Activated T-helper 2 cell treated with anti-CD3 and anti-CD28 coated beads, Interferon-gamma antibody, Interleukin-2, Interleukin-4, amounts not matched to agents 10 μg/mL and 5 μg/mL and 100 μg/mL, durations not matched to agents 14 hours and 24 hours and 36 hours (primary cell): ENCODE measurements around the gene PTTG1IP. TPM values are rescaled to one million over a fixed set of nuclear protein-coding genes. Genes with fewer than 3 reads are reported as not detected.

Source experiments
- DNase-seq: peaks from one replicate; pipeline ENCODE4 v3.0.0; 2021; ENCODE audit warnings: low spot score
- H3K27ac Mint-ChIP-seq: one replicate; pipeline ENCODE4 v1.8.0; 2021; ENCODE audit warnings: mixed read lengths
- H3K27me3 Mint-ChIP-seq: one replicate; pipeline ENCODE4 v1.8.0; 2021; ENCODE audit warnings: low read depth, mixed read lengths
- H3K36me3 Mint-ChIP-seq: one replicate; pipeline ENCODE4 v1.8.0; 2021; ENCODE audit warnings: low read depth, mixed read lengths
- H3K4me1 Mint-ChIP-seq: one replicate; pipeline ENCODE4 v1.8.0; 2021; ENCODE audit warnings: low read depth, mixed read lengths
- H3K4me3 Mint-ChIP-seq: one replicate; pipeline ENCODE4 v1.8.0; 2021; ENCODE audit warnings: low read depth, mild to moderate bottlenecking, moderate library complexity, mixed read lengths
- H3K9me3 Mint-ChIP-seq: one replicate; pipeline ENCODE4 v1.8.0; 2021; ENCODE audit warnings: mixed read lengths
- intact Hi-C: fragments of 100-400 bp; cut with micrococcal nuclease; formaldehyde crosslinking; loops from one replicate; pipeline ENCODE4 v1.15.1; 2023
- total RNA-seq: library from RNA; stranded (reverse); gene quantifications from 2 replicates; pipeline ENCODE4 v1.2.3, GENCODE V29; 2022

PTTG1IP gene
- total RNA-seq, 1 donor from 2014 or later: 48.1 TPM

DNA sequence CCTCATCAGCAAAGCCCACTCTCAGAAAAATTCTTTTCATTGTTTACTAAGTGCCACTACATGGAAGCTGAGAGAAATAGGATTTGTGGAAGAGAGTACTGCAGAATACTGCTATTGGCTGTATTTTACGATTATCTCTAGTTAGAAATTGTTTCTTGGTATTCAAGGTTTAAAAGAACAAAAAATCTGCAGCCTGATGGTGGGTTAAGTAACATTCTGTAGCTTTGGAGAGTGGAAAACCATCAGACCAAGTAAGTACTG lies 27.3 kb downstream of the PTTG1IP start:
- Mint-ChIP-seq H3K27me3 (peaks cover 9% of the 10 kb centered on the region), H3K27ac (peak overlapping the region; percentile 33), H3K9me3 (no peaks in the 10 kb centered on the region), H3K36me3 (peaks cover 23% of the 10 kb centered on the region), H3K4me3 (peak overlapping the region; percentile 45), H3K4me1 (peaks cover 13% of the 10 kb centered on the region)
- intact Hi-C loops: loop anchor here (2.0 kb wide), 1 partner anchor 23 kb away; no protein-coding TSS in a partner anchor
- no peak for DNase-seq

DNA sequence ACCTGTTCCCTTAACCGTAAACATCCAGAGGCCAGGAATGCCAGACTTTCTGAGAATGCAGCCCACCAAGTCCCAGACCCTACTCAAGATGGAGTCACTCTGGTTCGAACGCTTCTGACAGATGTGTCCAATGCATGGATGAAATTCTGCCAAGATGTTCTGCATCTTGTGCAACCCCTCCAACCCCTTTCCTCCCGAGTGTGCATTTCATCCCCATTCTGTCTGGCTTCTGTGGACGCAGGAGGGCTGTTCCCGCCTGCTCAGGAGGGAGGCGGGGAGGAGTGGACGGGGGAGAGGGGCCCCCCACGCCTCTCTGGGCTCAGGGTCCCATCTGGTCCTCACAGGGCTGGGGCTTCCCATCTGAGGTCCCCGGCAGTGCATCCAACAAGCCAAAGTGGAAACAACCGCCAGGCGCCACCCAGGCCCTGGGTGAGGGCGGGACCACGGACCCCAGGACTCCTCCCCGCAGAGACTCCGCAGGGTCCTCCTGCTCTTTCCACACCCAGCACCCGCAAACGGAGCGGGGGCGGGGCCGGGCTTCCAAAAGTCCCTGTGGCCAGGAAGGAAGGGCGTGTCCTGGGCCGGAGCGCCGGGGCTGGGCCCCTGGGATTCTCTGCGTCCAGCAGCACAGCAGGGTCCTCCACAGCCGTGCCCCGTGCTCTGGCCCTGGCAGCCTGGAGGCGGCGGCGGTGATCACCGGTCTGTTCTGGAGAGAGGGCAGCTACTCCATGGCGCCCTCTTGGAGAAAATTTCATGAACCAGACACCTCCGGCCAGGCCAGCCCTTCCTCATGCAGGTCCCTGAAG lies 27.9 kb downstream of the PTTG1IP start:
- H3K27me3 Mint-ChIP-seq: peaks cover 9% of the 10 kb centered on the region
- peak overlapping the region; percentile 45 for H3K4me3 Mint-ChIP-seq
- H3K36me3 Mint-ChIP-seq: peaks cover 18% of the 10 kb centered on the region
- H3K4me1 Mint-ChIP-seq: peaks cover 9% of the 10 kb centered on the region
- no peaks in the 10 kb centered on the region for H3K9me3 Mint-ChIP-seq
- intact Hi-C loops: loop anchor here (2.0 kb wide), 1 partner anchor 23 kb away; no protein-coding TSS in a partner anchor
- peak overlapping the region; percentile 33 for H3K27ac Mint-ChIP-seq
- DNase-seq: peak; percentile 48

DNA sequence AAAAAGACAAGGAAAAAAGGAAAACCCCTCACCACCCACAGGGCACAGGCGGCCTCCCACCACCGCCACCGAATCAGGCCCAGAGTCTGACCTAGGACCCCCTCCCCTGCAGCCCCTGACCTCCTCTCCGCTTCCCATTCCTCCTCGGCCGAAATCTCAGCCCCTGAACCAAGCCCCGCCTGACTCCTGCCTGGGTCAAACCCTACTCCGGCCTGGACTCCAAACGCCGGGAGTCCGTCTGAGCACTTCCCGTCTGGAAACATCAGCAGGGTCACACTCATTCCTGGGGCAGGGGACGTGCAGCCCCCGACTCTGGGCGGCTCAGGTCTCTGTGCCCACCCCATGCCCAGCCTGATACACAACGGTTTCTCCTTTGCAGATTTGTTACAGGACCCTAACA lies 29.2 kb downstream of the PTTG1IP start:
- Mint-ChIP-seq H3K36me3 (peaks cover 7% of the 10 kb centered on the region), H3K27ac (no peak overlapping the region), H3K27me3 (peaks cover 9% of the 10 kb centered on the region), H3K9me3 (no peaks in the 10 kb centered on the region), H3K4me1 (peaks cover 9% of the 10 kb centered on the region), H3K4me3 (no peak overlapping the region)
- intact Hi-C loops: no loop called here
- DNase-seq: no peak

DNA sequence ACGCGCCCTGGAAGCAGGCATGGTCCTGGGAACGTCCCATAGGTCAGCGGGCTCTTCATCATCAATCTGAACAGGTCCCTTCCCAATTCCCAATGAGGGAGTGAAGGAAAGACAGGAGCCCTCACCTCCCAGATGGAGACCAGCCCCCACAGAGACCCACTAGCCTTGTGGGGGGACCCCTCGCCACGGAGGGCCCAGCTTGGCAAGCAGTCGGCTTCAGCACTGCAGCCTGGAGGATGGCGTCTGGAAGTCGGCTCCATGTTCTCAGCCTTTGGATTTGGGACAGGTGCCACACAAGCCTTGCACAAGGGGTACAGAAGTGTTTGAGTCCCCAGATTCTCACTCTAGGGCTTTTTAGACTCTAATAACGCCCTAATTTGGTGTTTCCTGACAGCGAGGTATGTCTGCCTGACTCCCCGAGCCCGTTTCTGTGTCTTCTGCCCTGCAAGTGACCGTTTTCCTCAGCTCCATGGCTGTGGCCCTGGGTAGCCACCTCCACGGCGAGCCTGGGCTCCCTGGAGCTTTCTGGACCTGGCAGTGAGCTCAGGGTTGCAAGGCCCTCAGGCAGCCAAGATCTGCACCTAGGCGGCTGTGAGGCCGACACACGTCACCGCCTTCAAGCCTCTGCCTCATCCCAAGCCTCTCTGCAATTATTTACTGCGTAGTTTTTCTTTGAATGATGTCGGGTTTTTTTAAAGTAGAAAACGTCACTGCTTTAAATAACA lies 30.6 kb downstream of the PTTG1IP start:
- no peaks in the 10 kb centered on the region for H3K36me3 Mint-ChIP-seq
- intact Hi-C loops: no loop called here
- peaks cover 9% of the 10 kb centered on the region for H3K4me1 Mint-ChIP-seq
- no peaks in the 10 kb centered on the region for H3K9me3 Mint-ChIP-seq
- no peak for DNase-seq
- no peak overlapping the region for H3K4me3 Mint-ChIP-seq
- H3K27me3 Mint-ChIP-seq: peaks cover 9% of the 10 kb centered on the region
- no peak overlapping the region for H3K27ac Mint-ChIP-seq

DNA sequence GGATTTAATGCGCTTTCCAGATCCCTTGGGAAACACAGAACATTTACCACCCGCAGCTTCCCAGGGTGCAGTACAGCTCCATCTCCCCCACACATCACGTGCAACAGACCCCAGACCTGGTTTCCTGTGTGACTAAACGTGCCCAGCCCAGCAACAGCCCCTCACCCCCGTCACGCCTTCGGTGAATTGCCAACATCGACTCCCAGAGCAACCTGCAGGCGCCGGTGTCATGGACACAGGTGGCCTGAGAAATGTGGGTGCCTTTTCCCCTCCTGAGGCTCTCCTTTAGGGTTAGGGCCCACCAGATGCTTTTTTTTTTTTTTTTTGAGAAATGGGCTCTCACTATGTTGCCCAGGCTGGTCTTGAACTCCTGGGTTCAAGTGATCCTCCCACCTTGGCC lies 31.4 kb downstream of the PTTG1IP start:
- DNase-seq: no peak
- intact Hi-C loops: no loop called here
- Mint-ChIP-seq H3K27me3 (peaks cover 9% of the 10 kb centered on the region), H3K4me3 (no peak overlapping the region), H3K36me3 (no peaks in the 10 kb centered on the region), H3K9me3 (no peaks in the 10 kb centered on the region), H3K4me1 (peaks cover 9% of the 10 kb centered on the region), H3K27ac (no peak overlapping the region)

DNA sequence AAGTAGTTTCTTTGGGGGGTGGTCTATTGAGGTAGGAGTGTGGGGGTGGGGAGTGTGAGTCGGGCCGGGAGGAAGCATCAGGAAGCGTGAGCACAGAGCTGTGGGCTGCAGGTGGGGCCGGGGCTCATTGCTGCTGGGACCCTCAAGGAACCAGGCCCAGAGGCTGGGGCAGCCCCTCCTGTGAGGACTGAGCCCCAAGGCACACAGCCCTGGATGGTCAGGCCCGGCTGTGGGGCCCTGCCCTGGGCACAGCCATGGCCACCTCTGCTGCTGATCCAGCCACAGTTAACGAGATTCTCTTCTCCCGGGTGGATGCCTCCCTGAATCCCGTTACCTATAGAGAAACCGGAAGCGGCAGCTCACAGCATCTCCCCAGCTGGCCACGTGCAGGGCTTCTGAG lies 32.7 kb downstream of the PTTG1IP start:
- Mint-ChIP-seq H3K4me1 (peaks cover 3% of the 10 kb centered on the region), H3K36me3 (no peaks in the 10 kb centered on the region), H3K27ac (no peak overlapping the region), H3K27me3 (peaks cover 9% of the 10 kb centered on the region), H3K4me3 (no peak overlapping the region), H3K9me3 (no peaks in the 10 kb centered on the region)
- intact Hi-C loops: no loop called here
- DNase-seq: no peak

DNA sequence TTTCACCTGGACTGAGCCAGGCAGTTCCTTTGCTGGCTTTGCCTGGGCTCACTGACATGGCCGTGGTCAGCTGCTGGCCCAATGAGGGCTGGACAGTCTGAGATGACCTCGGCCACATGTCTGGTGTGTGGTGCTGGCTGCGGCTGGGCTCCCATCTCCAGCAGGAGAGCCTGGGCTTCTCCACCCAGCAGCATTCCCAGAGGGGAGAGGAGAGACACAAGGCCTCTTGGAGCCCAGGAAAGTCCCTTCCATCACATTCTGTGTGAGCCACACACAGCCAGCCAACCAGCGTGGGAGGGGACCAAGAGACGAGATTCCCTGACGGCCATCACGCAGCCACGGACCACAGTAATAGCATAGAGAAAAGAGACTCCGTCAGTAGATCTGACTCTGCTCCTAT lies 34.5 kb downstream of the PTTG1IP start:
- Mint-ChIP-seq H3K4me1 (no peaks in the 10 kb centered on the region), H3K36me3 (no peaks in the 10 kb centered on the region), H3K27me3 (peaks cover 4% of the 10 kb centered on the region), H3K27ac (no peak overlapping the region), H3K4me3 (no peak overlapping the region), H3K9me3 (no peaks in the 10 kb centered on the region)
- DNase-seq: no peak
- intact Hi-C loops: no loop called here

DNA sequence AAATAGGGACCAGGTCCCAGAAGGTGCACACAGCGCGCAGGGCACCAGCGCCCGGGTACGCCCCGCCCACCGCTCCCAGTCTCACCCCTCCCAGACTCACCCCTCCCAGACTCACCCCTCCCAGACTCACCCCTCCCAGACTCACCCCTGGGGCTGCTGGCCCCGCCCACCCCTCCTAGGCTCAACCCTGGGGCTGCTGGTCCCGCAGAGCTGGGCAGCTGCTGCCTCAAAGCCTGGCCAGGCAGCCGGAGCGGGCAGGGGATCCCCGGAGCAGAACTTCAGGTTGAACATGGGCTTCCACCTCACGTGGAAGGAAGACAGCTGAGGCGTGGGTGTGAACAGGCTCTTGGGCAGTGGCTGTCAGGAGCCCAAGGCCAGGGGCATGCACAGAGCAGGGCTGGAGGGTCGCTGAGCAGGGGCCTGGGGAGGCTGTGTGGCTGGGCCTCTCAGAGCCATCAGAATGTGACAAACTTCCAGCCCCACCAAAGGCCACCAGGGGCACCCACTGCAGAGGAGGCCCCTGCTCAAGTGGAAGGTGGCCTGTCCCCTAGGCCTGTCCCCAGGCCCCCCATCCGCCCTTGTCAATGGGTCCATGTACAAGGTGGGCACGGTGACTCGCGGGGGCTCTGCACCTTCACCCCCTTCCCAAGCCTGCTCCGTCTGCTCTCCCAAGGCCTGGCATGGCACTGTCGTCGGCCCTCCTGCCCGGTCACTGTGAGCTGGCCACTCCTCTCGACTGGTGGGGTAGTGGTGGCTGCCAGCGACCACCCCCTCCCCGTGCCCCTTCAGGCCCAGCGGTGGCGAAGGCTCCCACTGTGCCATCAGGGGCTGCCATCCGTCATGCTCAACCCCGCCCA lies 35.2 kb downstream of the PTTG1IP start:
- intact Hi-C loops: no loop called here
- DNase-seq: no peak
- Mint-ChIP-seq H3K27me3 (peaks cover 4% of the 10 kb centered on the region), H3K36me3 (no peaks in the 10 kb centered on the region), H3K27ac (no peak overlapping the region), H3K9me3 (no peaks in the 10 kb centered on the region), H3K4me1 (no peaks in the 10 kb centered on the region), H3K4me3 (no peak overlapping the region)

DNA sequence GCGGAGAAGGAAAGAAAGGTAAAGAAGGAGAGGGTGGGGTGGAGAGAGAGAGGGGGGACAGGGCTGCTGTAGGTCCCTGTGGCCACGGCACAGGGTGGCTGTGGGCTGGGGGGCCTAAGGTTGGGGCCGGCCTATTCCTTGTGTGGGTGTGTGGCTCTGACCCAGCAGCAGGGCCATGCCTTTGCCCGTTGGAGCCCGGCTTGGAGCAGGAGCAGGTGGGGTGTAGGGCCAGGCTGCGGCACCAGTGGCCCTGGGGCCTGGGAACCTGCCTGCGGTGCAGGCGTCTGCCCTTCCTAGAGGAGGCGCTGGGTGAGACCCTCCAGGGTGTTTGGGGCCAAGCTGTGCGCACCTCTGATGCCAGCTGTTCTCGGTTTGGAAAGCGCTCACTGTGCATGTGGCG lies 36.0 kb downstream of the PTTG1IP start:
- Mint-ChIP-seq H3K9me3 (no peaks in the 10 kb centered on the region), H3K27ac (no peak overlapping the region), H3K4me1 (no peaks in the 10 kb centered on the region), H3K4me3 (no peak overlapping the region), H3K27me3 (peaks cover 3% of the 10 kb centered on the region), H3K36me3 (no peaks in the 10 kb centered on the region)
- no peak for DNase-seq
- intact Hi-C loops: no loop called here

DNA sequence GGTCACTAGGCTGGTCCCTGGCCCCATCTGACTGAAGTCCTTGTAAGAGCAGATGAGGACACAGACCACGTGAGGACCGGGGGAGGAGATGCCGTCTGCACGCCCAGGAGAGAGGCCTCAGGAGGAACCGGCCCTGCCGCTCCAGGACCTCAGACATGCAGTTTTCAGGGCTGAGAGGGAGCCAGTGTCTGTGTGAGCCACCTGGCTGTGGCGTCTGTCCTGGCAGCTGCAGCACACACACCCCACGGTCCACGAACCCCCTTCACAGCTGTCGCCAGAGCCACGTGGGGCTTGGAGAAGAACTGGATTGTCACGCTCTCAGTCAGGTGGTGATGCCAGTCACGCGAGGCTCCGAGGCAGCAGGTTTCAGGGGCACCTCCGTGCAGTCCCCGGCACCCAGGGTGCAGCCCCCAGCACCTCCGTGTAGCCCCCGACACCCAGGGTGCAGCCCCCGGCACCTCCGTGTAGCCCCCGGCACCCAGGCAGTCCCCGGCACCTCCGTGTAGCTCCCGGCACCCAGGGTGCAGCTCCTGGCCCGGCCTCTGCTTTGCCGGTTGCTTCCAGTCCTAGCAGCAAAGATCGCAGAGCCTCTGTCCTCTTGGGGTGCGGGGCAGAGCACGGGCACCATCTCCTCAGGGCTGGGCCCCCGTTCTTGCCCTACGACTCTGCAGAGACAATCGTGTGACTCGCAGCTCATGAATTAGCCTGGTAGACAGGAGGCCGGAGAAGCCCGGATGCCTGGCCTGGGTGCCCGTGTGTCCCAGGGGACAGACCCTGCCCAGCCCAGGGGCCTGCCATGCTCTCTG lies 36.6 kb downstream of the PTTG1IP start:
- Mint-ChIP-seq H3K4me3 (no peak overlapping the region), H3K9me3 (no peaks in the 10 kb centered on the region), H3K36me3 (no peaks in the 10 kb centered on the region), H3K27ac (no peak overlapping the region), H3K27me3 (no peaks in the 10 kb centered on the region), H3K4me1 (no peaks in the 10 kb centered on the region)
- DNase-seq: no peak
- intact Hi-C loops: no loop called here

DNA sequence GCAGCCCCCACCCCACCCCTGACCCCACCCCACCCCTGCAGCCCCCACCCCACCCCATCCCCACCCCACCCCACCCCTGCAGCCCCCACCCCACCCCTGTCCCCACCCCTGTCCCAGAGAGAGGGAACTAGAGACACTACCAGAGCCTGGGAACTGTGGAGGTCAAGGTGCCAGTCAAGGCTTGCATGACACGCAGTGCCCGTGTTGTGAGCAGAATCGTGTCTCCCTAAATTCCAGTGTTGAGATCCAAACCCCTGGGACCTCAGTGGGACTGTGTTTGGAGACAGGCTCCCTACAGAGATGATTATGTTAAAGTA lies 37.2 kb downstream of the PTTG1IP start:
- intact Hi-C loops: no loop called here
- Mint-ChIP-seq H3K4me1 (peaks cover 2% of the 10 kb centered on the region), H3K27me3 (peaks cover 1% of the 10 kb centered on the region), H3K9me3 (no peaks in the 10 kb centered on the region), H3K27ac (no peak overlapping the region), H3K4me3 (no peak overlapping the region), H3K36me3 (no peaks in the 10 kb centered on the region)
- DNase-seq: no peak

DNA sequence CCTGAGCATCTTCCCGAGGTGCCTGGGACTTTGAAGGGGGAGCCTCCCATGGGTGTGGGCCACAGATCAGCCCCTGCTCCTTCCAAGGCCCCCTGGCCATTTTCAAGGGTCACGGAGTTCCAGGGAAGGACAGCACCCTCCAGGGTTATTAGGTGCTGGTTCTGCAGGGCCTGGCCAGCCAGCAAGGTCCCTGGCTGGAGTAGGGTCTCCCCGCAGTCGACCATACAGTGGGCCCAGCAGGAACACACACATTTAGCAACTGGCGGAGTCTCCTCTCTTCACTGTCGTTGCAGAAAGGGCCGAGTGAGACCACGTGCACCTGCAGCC lies 37.9 kb downstream of the PTTG1IP start:
- H3K27me3 Mint-ChIP-seq: peaks cover 2% of the 10 kb centered on the region
- peaks cover 7% of the 10 kb centered on the region for H3K4me1 Mint-ChIP-seq
- H3K4me3 Mint-ChIP-seq: no peak overlapping the region
- H3K27ac Mint-ChIP-seq: no peak overlapping the region
- no peak for DNase-seq
- intact Hi-C loops: no loop called here
- no peaks in the 10 kb centered on the region for H3K9me3 Mint-ChIP-seq
- no peaks in the 10 kb centered on the region for H3K36me3 Mint-ChIP-seq
